HL-60 (cell line): Measurements from ENCODE around the gene GP1BB.

Experiments used
- DNase-seq, 2 experiments: peaks; one replicate each; pipeline ENCODE4 v3.0.0-alpha.2; 2010 to 2020; ENCODE audit warnings: low read depth in 1 of 2, low spot score in 1 of 2
- H3K27ac ChIP-seq: fragments of 250-450 bp; sonication (Bioruptor Pico); replicated peaks from 2 replicates; pipeline ENCODE4 v1.5.1; 2020; ENCODE audit warnings: mild to moderate bottlenecking, moderate library complexity
- H3K27me3 ChIP-seq: fragments of 250-450 bp; sonication (Bioruptor Pico); 2 replicates; pipeline ENCODE4 v1.5.1; 2021; ENCODE audit warnings: mild to moderate bottlenecking, moderate library complexity; ENCODE audit not compliant: insufficient read depth, poor library complexity, severe bottlenecking
- H3K4me3 ChIP-seq: replicated peaks from 2 replicates; pipeline ENCODE4 v1.5.1; 2011; ENCODE audit warnings: mild to moderate bottlenecking, control low read depth, low read length; ENCODE audit not compliant: insufficient read depth
- CTCF ChIP-seq: IDR thresholded peaks from one replicate; pipeline ENCODE4 v1.5.1; 2011; ENCODE audit warnings: low read length, control low read depth, inconsistent platforms; ENCODE audit not compliant: insufficient read depth
- GABPA ChIP-seq: IDR thresholded peaks from 2 replicates; pipeline ENCODE4 v1.6.1; 2012; ENCODE audit warnings: low read depth
- POLR2AphosphoS5 ChIP-seq: IDR thresholded peaks from 2 replicates; pipeline ENCODE4 v1.6.1; 2012; ENCODE audit warnings: low read depth
- SPI1 ChIP-seq: IDR thresholded peaks from 2 replicates; pipeline ENCODE4 v1.6.1; 2012; ENCODE audit warnings: low read depth, mild to moderate bottlenecking, borderline replicate concordance
- TF ChIP-seq, protein P1 (sequence below): IDR thresholded peaks from 2 replicates; pipeline ENCODE4 v1.6.1; 2012; ENCODE audit warnings: low read depth; ENCODE audit not compliant: insufficient replicate concordance

GP1BB gene

DNA sequence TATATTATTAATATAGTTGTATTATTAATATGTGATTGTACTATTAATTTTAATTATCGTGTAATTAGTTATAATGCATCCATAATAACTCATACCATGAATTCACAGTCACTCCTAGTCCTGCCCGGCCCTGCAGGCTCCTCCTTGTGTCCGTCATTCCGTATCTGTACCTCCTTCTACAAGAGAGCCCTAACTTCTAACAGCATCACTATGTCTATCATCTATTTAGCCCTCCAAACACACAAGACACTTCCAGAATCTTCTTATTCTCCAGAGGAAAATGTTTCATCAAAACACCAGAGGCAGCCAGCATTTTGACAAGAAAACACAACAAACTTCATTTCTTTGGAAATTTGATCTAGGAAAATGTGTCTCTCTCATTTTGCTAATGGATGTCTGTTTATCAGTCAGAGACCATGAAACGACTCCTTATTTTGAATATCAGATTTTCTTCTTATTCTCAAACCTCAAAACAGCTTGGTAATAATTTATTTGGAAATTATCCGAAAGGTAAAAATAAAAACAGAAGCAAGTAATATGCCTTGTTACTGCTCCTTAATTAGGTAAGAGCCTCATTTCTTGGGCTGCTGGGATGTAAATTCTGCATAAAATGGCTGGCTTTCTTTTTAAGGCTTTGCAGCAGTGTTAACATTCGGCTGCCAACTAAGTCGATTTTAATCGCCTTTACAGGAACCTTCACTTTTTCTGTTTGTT lies 32.2 kb upstream of the GP1BB start:
- DNase-seq, result no peak
- no peaks in the 10 kb centered on the region for H3K27me3 ChIP-seq
- no peak overlapping the region for H3K4me3 ChIP-seq
- no peak overlapping the region for H3K27ac ChIP-seq
- TF ChIP-seq, protein P1, sequence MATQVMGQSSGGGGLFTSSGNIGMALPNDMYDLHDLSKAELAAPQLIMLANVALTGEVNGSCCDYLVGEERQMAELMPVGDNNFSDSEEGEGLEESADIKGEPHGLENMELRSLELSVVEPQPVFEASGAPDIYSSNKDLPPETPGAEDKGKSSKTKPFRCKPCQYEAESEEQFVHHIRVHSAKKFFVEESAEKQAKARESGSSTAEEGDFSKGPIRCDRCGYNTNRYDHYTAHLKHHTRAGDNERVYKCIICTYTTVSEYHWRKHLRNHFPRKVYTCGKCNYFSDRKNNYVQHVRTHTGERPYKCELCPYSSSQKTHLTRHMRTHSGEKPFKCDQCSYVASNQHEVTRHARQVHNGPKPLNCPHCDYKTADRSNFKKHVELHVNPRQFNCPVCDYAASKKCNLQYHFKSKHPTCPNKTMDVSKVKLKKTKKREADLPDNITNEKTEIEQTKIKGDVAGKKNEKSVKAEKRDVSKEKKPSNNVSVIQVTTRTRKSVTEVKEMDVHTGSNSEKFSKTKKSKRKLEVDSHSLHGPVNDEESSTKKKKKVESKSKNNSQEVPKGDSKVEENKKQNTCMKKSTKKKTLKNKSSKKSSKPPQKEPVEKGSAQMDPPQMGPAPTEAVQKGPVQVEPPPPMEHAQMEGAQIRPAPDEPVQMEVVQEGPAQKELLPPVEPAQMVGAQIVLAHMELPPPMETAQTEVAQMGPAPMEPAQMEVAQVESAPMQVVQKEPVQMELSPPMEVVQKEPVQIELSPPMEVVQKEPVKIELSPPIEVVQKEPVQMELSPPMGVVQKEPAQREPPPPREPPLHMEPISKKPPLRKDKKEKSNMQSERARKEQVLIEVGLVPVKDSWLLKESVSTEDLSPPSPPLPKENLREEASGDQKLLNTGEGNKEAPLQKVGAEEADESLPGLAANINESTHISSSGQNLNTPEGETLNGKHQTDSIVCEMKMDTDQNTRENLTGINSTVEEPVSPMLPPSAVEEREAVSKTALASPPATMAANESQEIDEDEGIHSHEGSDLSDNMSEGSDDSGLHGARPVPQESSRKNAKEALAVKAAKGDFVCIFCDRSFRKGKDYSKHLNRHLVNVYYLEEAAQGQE, result no peak
- TF ChIP-seq POLR2AphosphoS5 (no peak), CTCF (no peak), SPI1 (no peak), GABPA (no peak)

DNA sequence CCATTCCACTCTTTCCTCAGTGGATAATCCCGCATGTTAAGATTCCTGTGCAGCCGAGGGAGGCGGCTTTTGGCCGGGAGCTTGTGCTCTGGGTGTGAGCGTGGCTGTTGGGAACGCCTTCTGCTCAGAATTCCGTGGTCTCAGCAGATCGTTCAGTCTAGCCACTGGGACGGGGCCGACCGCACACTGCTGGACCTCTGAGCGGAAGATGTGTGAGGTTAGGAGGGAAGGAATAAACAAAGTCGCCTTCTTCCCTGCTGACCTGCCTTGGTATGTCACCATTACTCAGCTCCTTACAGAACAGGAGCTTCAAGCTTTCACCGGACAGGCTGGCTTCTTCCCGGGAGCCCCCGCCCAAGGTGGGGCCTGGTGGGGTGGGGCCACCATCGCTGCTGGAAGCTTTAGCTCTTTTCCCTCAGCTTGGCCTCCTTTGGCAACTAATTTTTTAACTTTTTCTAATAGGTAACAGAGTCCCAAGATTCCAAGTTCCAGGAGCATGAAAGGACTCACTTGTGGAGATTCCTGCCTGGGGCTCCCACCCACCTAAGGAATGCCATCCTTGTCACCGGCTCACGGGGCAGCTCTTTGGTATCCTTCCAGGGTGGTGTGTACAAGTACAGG lies 31.5 kb upstream of the GP1BB start:
- TF ChIP-seq, protein P1, result no peak
- TF ChIP-seq SPI1 (no peak), CTCF (no peak), GABPA (no peak), POLR2AphosphoS5 (no peak)

DNA sequence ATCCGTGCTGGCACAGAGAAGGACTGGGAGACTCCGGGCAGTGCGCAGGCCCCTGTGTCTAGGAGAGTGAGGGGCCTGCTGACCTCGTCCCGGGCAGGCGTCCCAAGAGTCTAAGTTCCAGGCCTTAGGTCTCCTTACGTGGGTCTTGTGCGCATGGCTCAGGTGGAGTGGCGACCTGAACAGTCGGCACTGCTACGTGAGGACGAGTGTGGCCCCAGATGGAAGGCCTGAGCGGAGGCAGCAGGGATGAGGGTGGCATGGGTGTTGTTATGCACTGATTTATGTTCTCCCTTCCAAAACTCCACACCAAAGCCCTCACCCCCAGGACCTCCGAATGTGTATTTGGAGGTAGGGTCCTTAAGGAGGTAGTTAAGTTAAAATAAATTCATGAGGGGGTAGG lies 29.8 kb upstream of the GP1BB start:
- H3K4me3 ChIP-seq, result no peak overlapping the region
- DNase-seq, result no peak
- no peak overlapping the region for H3K27ac ChIP-seq
- no peak for TF ChIP-seq CTCF
- no peak for TF ChIP-seq SPI1
- TF ChIP-seq, protein P1, result no peak
- no peak for TF ChIP-seq GABPA
- no peak for TF ChIP-seq POLR2AphosphoS5
- no peaks in the 10 kb centered on the region for H3K27me3 ChIP-seq

More for the DNA sequence above, 31.5 kb upstream of the GP1BB start:
- DNase-seq, result no peak
- Histone ChIP-seq H3K4me3 (no peak overlapping the region), H3K27ac (no peak overlapping the region), H3K27me3 (no peaks in the 10 kb centered on the region)
